Activated naive CD8-positive, alpha-beta T cell treated with anti-CD3 and anti-CD28 coated beads for 36 hours (primary cell): ENCODE data around the gene ABCB7. TPM values are rescaled to one million over a fixed set of nuclear protein-coding genes. Genes with fewer than 3 reads are reported as not detected.
"Not testable (repeated sequence)": the region's sequence is repeated elsewhere in the genome, so short reads cannot be mapped to it uniquely, and the experiment has no call there.

Experiments used
- DNase-seq: peaks from one replicate; pipeline ENCODE4 v3.0.0; 2021
- H3K27ac Mint-ChIP-seq: one replicate; pipeline ENCODE4 v1.8.0; 2022; ENCODE audit warnings: mild to moderate bottlenecking, moderate library complexity, mixed read lengths
- H3K27me3 Mint-ChIP-seq: one replicate; pipeline ENCODE4 v1.8.0; 2022; ENCODE audit warnings: mild to moderate bottlenecking, mixed read lengths
- H3K36me3 Mint-ChIP-seq: one replicate; pipeline ENCODE4 v1.8.0; 2021; ENCODE audit warnings: mild to moderate bottlenecking, mixed read lengths
- H3K4me1 Mint-ChIP-seq: one replicate; pipeline ENCODE4 v1.8.0; 2021; ENCODE audit warnings: mixed read lengths
- H3K4me3 Mint-ChIP-seq: one replicate; pipeline ENCODE4 v1.8.0; 2022; ENCODE audit warnings: mild to moderate bottlenecking, moderate library complexity, mixed read lengths
- H3K9me3 Mint-ChIP-seq: one replicate; pipeline ENCODE4 v1.8.0; 2022; ENCODE audit warnings: mixed read lengths
- total RNA-seq, 2 experiments: library from RNA; stranded (reverse); gene quantifications; one replicate each; pipeline ENCODE4 v1.2.3, GENCODE V29; 2021

The ABCB7 gene
- 10 to 100 TPM; 34.1 to 36.8 TPM for total RNA-seq

DNA sequence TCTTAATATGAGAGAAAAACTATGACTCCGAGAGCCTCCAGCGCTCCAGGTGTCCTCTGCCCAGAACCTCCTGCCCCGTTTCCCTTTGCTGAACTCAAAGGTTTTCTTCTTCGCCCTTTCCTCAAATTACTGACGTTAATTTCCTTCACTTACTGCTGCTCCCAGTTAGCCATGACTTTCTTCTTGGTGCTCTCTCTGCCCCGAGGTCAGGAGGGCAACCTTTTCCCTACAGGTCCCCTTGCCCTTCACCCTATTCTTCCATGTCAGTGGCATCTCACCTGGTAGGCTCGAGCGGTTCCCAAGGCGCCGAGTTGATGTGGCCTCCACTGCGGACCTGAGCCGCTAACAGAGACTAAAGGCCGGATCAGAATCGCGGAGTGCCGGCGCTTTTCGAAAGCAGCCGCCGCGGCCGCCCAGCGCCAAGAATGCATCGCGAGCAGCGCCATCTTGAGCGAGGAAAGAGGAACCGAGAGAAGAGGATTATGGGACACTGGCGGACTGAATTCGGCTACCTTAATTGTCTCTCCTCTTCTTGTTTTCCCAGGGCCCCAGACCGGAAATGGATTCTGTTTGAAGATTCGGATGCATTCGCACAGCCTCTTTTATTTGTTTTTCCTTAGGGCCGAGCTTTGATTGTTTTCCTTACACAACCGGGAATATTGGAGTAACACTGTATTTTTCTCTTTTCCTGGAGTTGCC is at the start of gene ABCB7:
TSS of gene ABCB7 (minus strand) at position 457 of the 699 bp plus-strand sequence. CDS start at position 446, 11 bp downstream.
- Mint-ChIP-seq H3K27ac (peak within 1 kb of the TSS; percentile 90), H3K4me3 (peak within 1 kb of the TSS; percentile 91), H3K9me3 (no peaks in the 10 kb centered on the region), H3K36me3 (peaks cover 10% of the 10 kb centered on the region), H3K27me3 (no peaks in the 10 kb centered on the region), H3K4me1 (peaks cover 34% of the 10 kb centered on the region)
- DNase-seq = peak; percentile 53

DNA sequence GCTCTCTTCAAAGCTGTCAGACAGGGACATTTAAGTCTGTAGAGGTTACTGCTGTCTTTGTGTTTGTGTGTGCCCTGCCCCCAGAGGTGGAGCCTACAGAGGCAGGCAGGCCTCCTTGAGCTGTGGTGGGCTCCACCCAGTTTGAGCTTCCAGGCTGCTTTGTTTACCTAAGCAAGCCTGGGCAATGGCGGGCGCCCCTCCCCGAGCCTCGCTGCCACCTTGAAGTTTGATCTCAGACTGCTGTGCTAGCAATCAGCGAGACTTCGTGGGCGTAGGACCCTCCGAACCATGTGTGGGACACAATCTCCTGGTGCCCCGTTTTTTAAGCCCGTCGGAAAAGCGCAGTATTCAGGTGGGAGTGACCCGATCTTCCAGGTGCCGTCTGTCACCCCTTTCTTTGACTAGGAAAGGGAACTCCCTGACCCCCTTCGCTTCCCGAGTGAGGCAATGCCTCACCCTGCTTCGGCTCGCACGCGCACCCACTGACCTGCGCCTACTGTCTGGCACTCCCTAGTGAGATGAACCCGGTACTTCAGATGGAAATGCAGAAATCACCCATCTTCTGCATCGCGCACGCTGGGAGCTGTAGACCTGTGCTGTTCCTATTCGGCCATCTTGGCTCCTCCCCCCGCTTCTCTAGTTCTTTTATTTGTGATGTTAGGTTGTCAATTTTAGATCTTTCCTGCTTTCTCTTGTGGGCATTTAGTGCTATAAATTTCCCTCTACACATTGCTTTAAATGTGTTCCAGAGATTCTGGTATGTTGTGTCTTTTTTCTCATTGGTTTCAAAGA is 32.5 kb upstream of the ABCB7 start:
- not testable (repeated sequence) for H3K27ac Mint-ChIP-seq, H3K4me1 Mint-ChIP-seq, DNase-seq, H3K36me3 Mint-ChIP-seq, H3K27me3 Mint-ChIP-seq, H3K4me3 Mint-ChIP-seq
- peaks cover 14% of the 10 kb centered on the region for H3K9me3 Mint-ChIP-seq

DNA sequence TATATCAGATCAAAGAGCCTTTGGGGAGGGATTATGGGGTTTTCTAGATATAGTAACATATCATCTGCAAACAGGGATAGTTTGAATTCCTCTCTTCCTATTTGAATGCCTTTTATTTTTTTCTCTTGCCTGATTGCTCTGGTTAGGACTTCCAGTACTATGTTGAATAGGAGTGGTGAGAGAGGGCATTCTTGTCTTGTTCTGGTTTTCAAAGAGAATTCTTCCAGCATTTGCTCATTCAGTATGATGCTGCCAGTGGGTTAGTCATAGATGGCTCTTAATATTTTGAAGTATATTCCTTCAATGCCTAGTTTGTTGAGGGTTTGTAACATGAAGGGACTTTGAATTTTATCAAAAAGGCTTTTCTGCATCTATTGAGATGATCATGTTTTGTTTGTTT is 25.6 kb upstream of the ABCB7 start:
- no peaks in the 10 kb centered on the region for H3K4me1 Mint-ChIP-seq
- no peaks in the 10 kb centered on the region for H3K36me3 Mint-ChIP-seq
- H3K4me3 Mint-ChIP-seq = no peak overlapping the region
- no peak overlapping the region for H3K27ac Mint-ChIP-seq
- no peak for DNase-seq
- no peaks in the 10 kb centered on the region for H3K9me3 Mint-ChIP-seq
- H3K27me3 Mint-ChIP-seq = no peaks in the 10 kb centered on the region

DNA sequence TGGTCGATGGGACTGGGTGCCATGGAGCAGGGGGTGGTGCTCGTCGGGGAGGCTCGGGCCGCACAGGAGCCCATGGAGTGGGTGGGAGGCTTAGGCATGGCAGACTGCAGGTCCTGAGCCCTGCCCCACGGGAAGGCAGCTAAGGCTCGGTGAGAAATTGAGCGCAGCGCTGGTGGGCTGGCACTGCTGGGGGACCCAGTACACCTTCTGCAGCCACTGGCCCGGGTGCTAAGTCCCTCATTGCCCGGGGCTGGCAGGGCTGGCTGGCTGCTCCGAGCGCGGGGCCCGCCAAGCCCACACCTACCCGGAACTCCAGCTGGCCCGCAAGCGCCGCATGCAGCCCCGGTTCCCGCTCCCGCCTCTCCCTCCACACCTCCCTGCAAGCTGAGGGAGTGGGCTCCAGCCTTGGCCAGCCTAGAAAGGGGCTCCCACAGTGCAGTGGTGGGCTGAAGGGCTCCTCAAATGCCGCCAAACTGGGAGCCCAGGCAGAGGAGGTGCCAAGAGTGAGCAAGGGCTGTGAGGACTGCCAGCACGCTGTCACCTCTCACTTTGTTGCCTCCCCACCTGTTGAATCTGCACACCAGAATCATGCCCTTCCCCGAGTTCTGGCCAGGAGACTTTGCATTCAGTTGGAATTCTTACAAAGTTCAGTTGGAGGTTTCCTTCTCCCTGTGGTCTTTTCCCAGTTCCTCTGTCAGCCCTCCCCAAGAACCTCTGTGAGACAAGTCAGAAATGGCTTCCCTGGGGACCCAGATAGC is 23.6 kb upstream of the ABCB7 start:
- H3K4me1 Mint-ChIP-seq, DNase-seq, H3K4me3 Mint-ChIP-seq, H3K36me3 Mint-ChIP-seq, H3K9me3 Mint-ChIP-seq, H3K27me3 Mint-ChIP-seq, H3K27ac Mint-ChIP-seq: not testable (repeated sequence)

DNA sequence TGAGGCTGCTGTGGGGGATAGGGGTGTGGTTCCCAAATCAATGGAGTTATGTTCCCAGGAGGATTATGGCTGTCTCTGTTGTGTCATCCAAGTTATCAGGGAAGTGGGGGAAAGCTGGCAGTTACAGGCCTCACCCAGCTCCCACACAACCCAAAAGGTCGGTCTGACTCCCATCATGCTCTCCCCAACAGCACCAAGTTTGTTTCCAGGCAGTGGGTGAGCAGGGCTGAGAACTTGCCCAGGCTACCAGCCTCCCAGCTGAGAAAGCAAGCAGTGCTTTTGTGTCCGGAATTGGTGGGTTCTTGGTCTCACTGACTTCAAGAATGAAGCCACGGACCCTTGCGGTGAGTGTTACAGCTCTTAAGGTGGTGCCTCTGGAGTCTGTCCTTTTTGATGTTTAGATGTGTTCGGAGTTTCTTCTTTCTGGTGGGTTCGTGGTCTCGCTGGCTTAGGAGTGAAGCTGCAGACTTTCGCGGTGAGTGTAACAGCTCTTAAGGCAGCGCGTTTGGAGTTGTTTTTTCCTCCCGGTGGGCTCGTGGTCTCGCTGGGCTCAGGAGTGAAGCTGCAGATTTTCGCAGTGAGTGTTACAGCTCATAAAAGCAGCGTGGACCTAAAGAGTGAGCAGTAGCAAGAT is 16.3 kb upstream of the ABCB7 start:
- not testable (repeated sequence) for H3K36me3 Mint-ChIP-seq, H3K27me3 Mint-ChIP-seq, H3K4me1 Mint-ChIP-seq, H3K9me3 Mint-ChIP-seq, DNase-seq
- Mint-ChIP-seq H3K4me3 (peak overlapping the region; percentile 68), H3K27ac (peak overlapping the region; percentile 85)

DNA sequence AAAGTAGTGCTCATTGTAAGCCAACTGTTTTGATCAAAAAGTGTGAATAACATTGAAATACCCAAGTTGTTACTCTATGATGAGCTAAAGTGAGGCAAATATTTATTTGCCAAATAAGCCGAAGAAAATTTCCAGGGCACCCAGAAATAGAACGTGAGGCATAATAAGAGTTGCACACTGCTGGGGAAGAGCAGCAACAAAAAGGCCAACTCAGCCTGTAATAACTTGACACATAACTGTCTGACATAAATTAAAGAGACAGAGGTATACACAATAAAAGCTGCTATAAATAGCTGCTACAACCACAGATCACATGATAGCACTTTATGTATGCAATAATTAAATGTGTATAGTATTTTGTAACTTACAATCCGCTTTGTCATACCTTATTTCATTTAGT is 2.0 kb upstream of the ABCB7 start:
- H3K27me3 Mint-ChIP-seq = no peaks in the 10 kb centered on the region
- H3K4me1 Mint-ChIP-seq = peaks cover 28% of the 10 kb centered on the region
- H3K9me3 Mint-ChIP-seq = no peaks in the 10 kb centered on the region
- no peak overlapping the region for H3K4me3 Mint-ChIP-seq
- H3K36me3 Mint-ChIP-seq = peaks cover 6% of the 10 kb centered on the region
- peak overlapping the region; percentile 84 for H3K27ac Mint-ChIP-seq
- no peak for DNase-seq

DNA sequence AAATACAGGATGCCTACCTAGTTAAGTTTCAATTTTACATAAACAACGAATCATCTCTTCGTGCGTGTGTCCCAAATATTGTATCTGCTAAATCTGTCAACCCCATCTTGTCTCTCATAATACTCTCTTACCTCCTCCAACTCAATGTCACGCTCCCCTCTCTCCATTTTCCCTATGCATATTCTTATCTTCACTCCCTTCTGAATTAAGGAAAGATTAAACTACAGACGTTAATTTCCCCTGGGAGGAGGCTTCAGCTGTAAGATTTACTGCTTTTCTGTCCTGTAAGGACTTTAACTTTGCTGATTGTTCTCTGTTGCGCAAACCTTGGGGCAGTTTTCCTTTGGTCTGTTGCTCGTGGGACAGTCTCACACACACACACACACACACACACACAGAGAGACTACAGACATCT is 455 bp upstream of the ABCB7 start:
- Mint-ChIP-seq H3K27me3 (no peaks in the 10 kb centered on the region), H3K4me1 (peaks cover 29% of the 10 kb centered on the region), H3K4me3 (peak overlapping the region; percentile 91), H3K9me3 (no peaks in the 10 kb centered on the region), H3K36me3 (peaks cover 6% of the 10 kb centered on the region), H3K27ac (peak overlapping the region; percentile 90)
- no peak for DNase-seq

DNA sequence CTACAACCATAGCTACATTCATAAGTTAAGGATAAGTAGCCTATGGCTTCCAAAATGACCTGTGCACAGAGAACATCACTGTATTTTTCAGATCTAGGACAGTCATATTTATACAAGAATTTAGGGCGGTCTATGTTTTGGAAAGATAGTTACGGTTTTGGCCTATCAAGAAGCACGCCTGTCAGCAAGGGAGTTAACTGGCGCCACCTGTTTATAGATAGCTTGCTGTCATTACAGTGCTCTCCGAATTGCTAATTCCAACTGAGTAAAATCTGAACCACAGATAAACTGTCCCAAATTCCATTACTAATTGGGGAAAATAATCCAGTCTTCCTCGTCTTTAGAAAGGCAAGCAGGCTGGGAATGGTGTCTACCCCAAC is 646 bp downstream of the ABCB7 start:
- Mint-ChIP-seq H3K27ac (peak overlapping the region; percentile 90), H3K4me1 (peaks cover 34% of the 10 kb centered on the region), H3K4me3 (peak overlapping the region; percentile 91), H3K9me3 (no peaks in the 10 kb centered on the region), H3K27me3 (no peaks in the 10 kb centered on the region), H3K36me3 (peaks cover 10% of the 10 kb centered on the region)
- DNase-seq = no peak

DNA sequence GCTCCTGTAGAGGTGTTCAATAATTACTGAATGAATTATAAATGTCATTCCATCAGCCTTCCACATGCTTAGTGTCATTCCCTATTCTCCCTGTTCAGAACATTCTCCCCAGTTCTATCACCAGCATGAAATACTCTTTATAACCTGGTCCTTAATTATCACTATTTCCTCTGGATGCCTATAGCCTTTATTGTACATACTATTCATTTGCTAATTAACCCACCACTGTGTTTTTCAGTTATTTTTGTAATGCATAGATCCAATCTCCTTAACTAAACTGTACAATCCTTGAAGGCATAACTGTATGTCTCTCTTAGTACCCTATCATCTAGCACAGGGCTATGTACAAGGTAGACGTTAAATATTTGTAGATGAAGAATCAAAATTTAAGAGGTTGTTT is 1.2 kb downstream of the ABCB7 start:
- Mint-ChIP-seq H3K36me3 (peaks cover 10% of the 10 kb centered on the region), H3K4me3 (peak overlapping the region; percentile 91), H3K4me1 (peaks cover 35% of the 10 kb centered on the region), H3K27ac (no peak overlapping the region), H3K9me3 (no peaks in the 10 kb centered on the region), H3K27me3 (no peaks in the 10 kb centered on the region)
- no peak for DNase-seq

DNA sequence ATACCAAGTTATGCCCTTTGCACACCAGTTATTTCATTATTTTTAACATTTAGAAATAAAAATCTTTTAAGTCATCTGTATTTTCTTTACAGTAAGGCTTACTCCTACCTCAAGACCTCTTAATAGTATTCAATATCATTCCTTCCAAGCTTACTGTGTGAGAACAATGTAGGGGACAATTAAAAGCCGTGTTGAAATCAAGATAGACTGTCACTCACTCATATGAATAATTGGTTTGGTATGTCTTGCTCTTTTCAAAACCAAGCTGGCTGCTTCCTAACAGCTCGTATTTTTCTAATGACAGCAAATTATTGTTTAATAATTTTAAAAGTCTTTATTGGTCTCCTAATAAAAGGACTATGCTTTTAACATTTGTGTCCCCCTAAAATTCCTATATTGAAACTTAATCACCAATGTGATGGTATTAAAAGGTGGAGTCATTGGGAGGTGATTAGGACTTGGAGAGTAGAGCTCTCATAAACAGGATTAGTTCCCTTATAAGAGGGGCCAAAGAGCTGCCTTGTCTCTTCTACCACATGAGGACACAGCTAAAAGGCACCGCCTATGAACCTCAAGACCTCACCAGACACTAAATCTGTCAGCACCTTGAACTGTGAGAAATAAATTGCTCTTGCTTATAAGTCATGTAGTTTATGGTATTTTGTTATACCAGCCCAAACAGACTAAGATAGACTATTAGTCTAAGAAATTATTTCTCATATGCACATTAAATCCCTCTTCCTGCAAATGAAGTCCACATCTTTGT is 4.1 kb downstream of the ABCB7 start:
- Mint-ChIP-seq H3K4me3 (no peak overlapping the region), H3K27ac (no peak overlapping the region), H3K4me1 (peaks cover 30% of the 10 kb centered on the region), H3K27me3 (no peaks in the 10 kb centered on the region), H3K36me3 (peaks cover 21% of the 10 kb centered on the region), H3K9me3 (peaks cover 6% of the 10 kb centered on the region)
- DNase-seq = no peak

DNA sequence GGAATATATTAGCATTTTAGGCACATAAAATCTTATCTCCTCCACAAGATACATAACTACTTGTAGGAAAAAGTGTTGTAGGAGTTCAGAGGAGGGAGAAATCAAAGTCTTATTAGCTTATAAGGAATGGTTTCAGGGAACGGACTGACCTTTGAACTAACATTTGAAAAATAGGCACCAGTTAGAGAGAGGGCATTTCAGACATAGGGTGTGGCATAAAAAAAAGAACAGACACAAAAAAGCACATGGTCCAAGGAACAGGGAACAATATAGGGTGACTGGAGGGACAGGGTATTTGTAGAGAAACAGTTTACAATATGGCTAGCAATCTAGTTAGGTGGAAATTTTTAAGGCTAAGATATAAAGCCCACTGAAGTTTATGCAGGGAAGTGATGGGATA is 6.4 kb downstream of the ABCB7 start:
- no peak for DNase-seq
- Mint-ChIP-seq H3K36me3 (peaks cover 34% of the 10 kb centered on the region), H3K4me1 (peaks cover 30% of the 10 kb centered on the region), H3K27ac (no peak overlapping the region), H3K9me3 (peaks cover 7% of the 10 kb centered on the region), H3K4me3 (no peak overlapping the region), H3K27me3 (no peaks in the 10 kb centered on the region)

DNA sequence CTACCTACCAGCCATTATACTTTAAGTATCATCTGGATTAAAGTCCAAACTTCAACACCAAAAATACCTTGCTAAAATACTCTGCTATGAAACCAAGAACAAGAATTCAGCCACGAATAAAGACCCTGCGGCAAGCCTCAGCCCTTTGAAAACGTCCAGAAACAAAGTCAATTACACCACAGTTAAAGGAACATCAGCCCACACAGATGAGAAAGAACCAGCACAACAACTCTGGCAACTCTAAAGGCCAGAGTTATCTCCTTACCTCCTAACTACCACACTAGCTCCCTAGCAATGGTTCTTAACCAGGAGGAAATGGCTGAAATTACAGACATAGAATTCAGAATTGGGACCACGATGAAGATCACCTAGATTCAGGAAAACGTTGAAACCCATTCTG is 23.4 kb downstream of the ABCB7 start:
- peak overlapping the region; percentile 63 for H3K27ac Mint-ChIP-seq
- H3K36me3 Mint-ChIP-seq = peaks cover 46% of the 10 kb centered on the region
- H3K27me3 Mint-ChIP-seq = no peaks in the 10 kb centered on the region
- H3K9me3 Mint-ChIP-seq = no peaks in the 10 kb centered on the region
- H3K4me1 Mint-ChIP-seq = peaks cover 34% of the 10 kb centered on the region
- DNase-seq = no peak
- peak overlapping the region; percentile 3 for H3K4me3 Mint-ChIP-seq

DNA sequence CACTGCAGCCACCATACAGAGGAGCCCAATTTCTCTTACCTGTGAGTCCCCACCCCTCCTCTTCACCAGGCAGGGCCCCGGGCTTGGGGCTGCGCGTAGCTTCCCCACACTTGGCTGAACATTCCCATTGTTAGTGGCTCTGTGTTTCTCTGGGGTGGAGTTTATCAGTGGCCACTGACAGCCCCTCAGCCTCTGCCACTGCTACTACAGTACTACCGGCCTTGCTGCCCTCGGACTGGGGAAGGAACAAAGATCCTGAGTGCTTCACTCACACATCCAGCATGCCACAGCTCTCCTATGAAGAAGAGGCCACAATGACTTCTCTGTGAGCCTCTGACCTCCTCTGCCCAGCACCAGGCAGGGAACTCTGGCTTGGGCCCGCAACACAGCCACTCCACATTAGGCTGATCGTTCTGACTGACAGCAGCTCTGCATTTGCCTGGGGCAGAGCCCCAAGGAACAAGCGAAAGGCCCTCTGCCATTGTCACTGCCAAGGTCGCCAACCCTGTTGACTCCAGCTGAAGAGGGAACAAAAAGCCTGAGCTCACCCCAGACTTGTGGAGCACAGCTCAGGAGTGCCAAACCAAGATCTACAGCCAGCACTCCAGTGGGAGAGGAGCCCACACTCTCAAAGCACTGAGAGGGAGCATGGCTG is 24.0 kb downstream of the ABCB7 start:
- H3K9me3 Mint-ChIP-seq = peaks cover 4% of the 10 kb centered on the region
- no peak overlapping the region for H3K4me3 Mint-ChIP-seq
- no peaks in the 10 kb centered on the region for H3K27me3 Mint-ChIP-seq
- peaks cover 47% of the 10 kb centered on the region for H3K36me3 Mint-ChIP-seq
- peaks cover 39% of the 10 kb centered on the region for H3K4me1 Mint-ChIP-seq
- no peak for DNase-seq
- no peak overlapping the region for H3K27ac Mint-ChIP-seq

DNA sequence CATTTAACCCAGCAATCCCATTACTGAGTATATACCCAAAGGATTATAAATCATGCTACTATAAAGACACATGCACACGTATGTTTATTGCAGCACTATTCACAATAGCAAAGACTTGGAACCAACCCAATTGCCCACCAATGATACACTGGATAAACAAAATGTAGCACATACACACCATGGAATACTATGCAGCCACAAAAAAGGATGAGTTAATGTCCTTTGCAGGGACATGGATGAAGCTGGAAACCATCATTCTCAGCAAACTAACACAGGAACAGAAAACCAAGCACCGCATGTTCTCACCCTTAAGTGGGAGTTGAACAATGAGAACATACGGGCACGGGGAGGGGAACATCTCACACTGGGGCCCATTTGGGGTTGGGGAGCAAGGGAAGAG is 27.0 kb downstream of the ABCB7 start:
- H3K36me3 Mint-ChIP-seq = peaks cover 42% of the 10 kb centered on the region
- not testable (repeated sequence) for DNase-seq, H3K27me3 Mint-ChIP-seq, H3K27ac Mint-ChIP-seq, H3K4me3 Mint-ChIP-seq
- peaks cover 30% of the 10 kb centered on the region for H3K4me1 Mint-ChIP-seq
- H3K9me3 Mint-ChIP-seq = peaks cover 10% of the 10 kb centered on the region
